Upper lobe of left lung (tissue), 4 donors: ENCODE results near the gene USP17L5.
"Not testable (repeated sequence)": the region's sequence is repeated elsewhere in the genome, so short reads cannot be mapped to it uniquely, and the experiment has no call there.

Experiments used
- CTCF ChIP-seq, 6 experiments: fragments of 450-650 bp in 4 of 6; fragments of 200-600 bp in 2 of 6; sonication (generic) in 2 of 6; IDR thresholded peaks; one replicate each; pipeline ENCODE4 v1.5.1; 2016 to 2019; ENCODE audit warnings: antibody characterized with exemption in 6 of 6
- EP300 ChIP-seq, 4 donors: sonication (generic); formaldehyde crosslinking; IDR thresholded peaks; one replicate each; pipeline ENCODE4 v1.5.1; 2017; ENCODE audit warnings: antibody characterized with exemption in 4 of 4, control low read depth in 2 of 4
- POLR2A ChIP-seq, 4 donors: fragments of 450-650 bp; IDR thresholded peaks; one replicate each; pipeline ENCODE4 v1.5.1; 2016 to 2017; ENCODE audit warnings: antibody characterized with exemption in 4 of 4, mild to moderate bottlenecking in 2 of 4
- POLR2AphosphoS5 ChIP-seq, 2 donors: sonication (generic); formaldehyde crosslinking; IDR thresholded peaks; one replicate each; pipeline ENCODE4 v1.5.1; 2017; ENCODE audit warnings: antibody characterized with exemption in 2 of 2

- TF ChIP-seq CTCF, POLR2AphosphoS5, POLR2A, EP300 (IDR thresholded peaks at IDR 0.05): not testable (repeated sequence)
These were observed 15.0 kb upstream of the USP17L5 start for GRCh38 chr4:9324191-9324590.
